GM23338 (cell line): ENCODE data around the gene NKD1. TPM values are rescaled to one million over a fixed set of nuclear protein-coding genes. Genes with fewer than 3 reads are reported as not detected.

Source experiments
- ATAC-seq: fragments of 200-7000 bp; cut with Tn5 transposase; 3 replicates; pipeline ENCODE4 v1.9.1; 2020
- DNase-seq: peaks from one replicate; pipeline ENCODE4 v3.0.0-alpha.2; 2015; ENCODE audit warnings: low spot score
- H2AFZ ChIP-seq: fragments of 200-600 bp; sonication (generic); 2 replicates; pipeline ENCODE4 v1.8.0; 2016; ENCODE audit warnings: antibody characterized with exemption, mild to moderate bottlenecking, moderate library complexity
- H3F3A ChIP-seq: fragments of 200-600 bp; sonication (generic); replicated peaks from 2 replicates; pipeline ENCODE4 v1.8.0; 2017; ENCODE audit warnings: antibody characterized with exemption, mixed run types, low read depth
- H3K27ac ChIP-seq: fragments of 200-600 bp; sonication (generic); 2 replicates; pipeline ENCODE4 v1.6.1; 2016; ENCODE audit warnings: low read depth
- H3K27me3 ChIP-seq: fragments of 200-600 bp; sonication (generic); 2 replicates; pipeline ENCODE4 v1.8.0; 2016; ENCODE audit warnings: mild to moderate bottlenecking, mixed run types, moderate library complexity; ENCODE audit not compliant: insufficient read depth
- H3K36me3 ChIP-seq: fragments of 200-600 bp; sonication (generic); 2 replicates; pipeline ENCODE4 v1.8.0; 2016; ENCODE audit warnings: mild to moderate bottlenecking; ENCODE audit not compliant: insufficient read depth
- H3K4me1 ChIP-seq: fragments of 200-600 bp; sonication (generic); 2 replicates; pipeline ENCODE4 v1.8.0; 2016; ENCODE audit warnings: mild to moderate bottlenecking, moderate library complexity; ENCODE audit not compliant: insufficient read depth
- H3K4me2 ChIP-seq: fragments of 200-600 bp; sonication (generic); 2 replicates; pipeline ENCODE4 v1.7.1; 2017; ENCODE audit warnings: mixed run types
- H3K4me3 ChIP-seq: fragments of 200-600 bp; sonication (generic); 2 replicates; pipeline ENCODE4 v1.6.1; 2016; ENCODE audit warnings: mixed run types
- H3K79me2 ChIP-seq: fragments of 200-600 bp; sonication (generic); replicated peaks from 2 replicates; pipeline ENCODE4 v1.8.0; 2017; ENCODE audit warnings: mild to moderate bottlenecking; ENCODE audit not compliant: insufficient read depth
- H3K9me2 ChIP-seq: fragments of 200-600 bp; sonication (generic); 2 replicates; pipeline ENCODE4 v1.8.0; 2017; ENCODE audit not compliant: insufficient read depth
- H4K20me1 ChIP-seq: fragments of 200-600 bp; sonication (generic); replicated peaks from 2 replicates; pipeline ENCODE4 v1.8.0; 2017; ENCODE audit warnings: mild to moderate bottlenecking; ENCODE audit not compliant: insufficient read depth
- H3K27ac Mint-ChIP-seq: 2 replicates; pipeline ENCODE4 v1.8.0; 2020; ENCODE audit warnings: inconsistent platforms, mild to moderate bottlenecking, moderate library complexity, mixed read lengths
- H3K27me3 Mint-ChIP-seq: 3 replicates; pipeline ENCODE4 v1.8.0; 2022; ENCODE audit warnings: low read depth, mild to moderate bottlenecking, moderate library complexity, mixed read lengths, inconsistent platforms; ENCODE audit not compliant: insufficient read depth, poor library complexity
- H3K36me3 Mint-ChIP-seq: 3 replicates; pipeline ENCODE4 v1.8.0; 2021; ENCODE audit warnings: low read depth, mild to moderate bottlenecking, inconsistent platforms, moderate library complexity, mixed read lengths
- H3K4me1 Mint-ChIP-seq: 3 replicates; pipeline ENCODE4 v1.8.0; 2020; ENCODE audit warnings: mild to moderate bottlenecking, inconsistent platforms, mixed read lengths
- H3K4me3 Mint-ChIP-seq: 3 replicates; pipeline ENCODE4 v1.8.0; 2021; ENCODE audit warnings: moderate library complexity, mild to moderate bottlenecking, inconsistent platforms, mixed read lengths
- H3K9me3 Mint-ChIP-seq: 3 replicates; pipeline ENCODE4 v1.8.0; 2020; ENCODE audit warnings: moderate library complexity, mild to moderate bottlenecking, inconsistent platforms, mixed read lengths
- CREB1 ChIP-seq: fragments of 250-450 bp; sonication (Bioruptor Pico); IDR thresholded peaks from 2 replicates; pipeline ENCODE4 v1.5.0; 2020; ENCODE audit warnings: low read depth, mild to moderate bottlenecking, moderate library complexity
- ETS1 ChIP-seq: IDR thresholded peaks from 2 replicates; pipeline ENCODE4 v1.6.1; 2016; ENCODE audit warnings: antibody characterized with exemption
- EZH2phosphoT487 ChIP-seq: fragments of 200-600 bp; sonication (generic); IDR thresholded peaks from one replicate; pipeline ENCODE4 v1.8.1; 2018; ENCODE audit warnings: antibody characterized with exemption; ENCODE audit not compliant: unreplicated experiment
- JUNB ChIP-seq: IDR thresholded peaks from one replicate; pipeline ENCODE4 v1.6.1; 2016; ENCODE audit warnings: antibody characterized with exemption; ENCODE audit not compliant: unreplicated experiment
- NANOG ChIP-seq: IDR thresholded peaks from 2 replicates; pipeline ENCODE4 v1.6.1; 2016; ENCODE audit warnings: antibody characterized with exemption, borderline replicate concordance
- STAT1 ChIP-seq: IDR thresholded peaks from one replicate; pipeline ENCODE4 v1.6.1; 2016; ENCODE audit warnings: antibody characterized with exemption; ENCODE audit not compliant: unreplicated experiment
- ZNF114 ChIP-seq: fragments of 250-450 bp; sonication (Bioruptor Pico); IDR thresholded peaks from 2 replicates; pipeline ENCODE4 v1.5.0; 2020; ENCODE audit warnings: mild to moderate bottlenecking, moderate library complexity
- ZNF462 ChIP-seq: fragments of 250-450 bp; sonication (Bioruptor Pico); IDR thresholded peaks from 2 replicates; pipeline ENCODE4 v1.5.0; 2020; ENCODE audit warnings: mild to moderate bottlenecking, moderate library complexity
- polyA plus RNA-seq: library from polyadenylated mRNA; unstranded; fragments of >200 nt; fragmentation: Nextera tagmentation; extraction: Ambion mirVana; gene quantifications from 2 replicates; pipeline ENCODE4 v1.2.1, GENCODE V29; 2016
- total RNA-seq: library from RNA; depleted of rRNA; stranded (reverse); fragments of >200 nt; shearing (Covaris generic); gene quantifications from 2 replicates; pipeline ENCODE4 v1.2.3, GENCODE V29; 2014

Gene NKD1
- total and polyA plus RNA-seq, 2 experiments from 2014 or later: 2.1 to 2.3 TPM

GRCh38 chr16:50620646-50621451 lies 72.7 kb downstream of the NKD1 start (continued):
- TF ChIP-seq ETS1 (no peak), JUNB (no peak), NANOG (no peak), STAT1 (no peak), ZNF462 (CRISPR knock-in tag) (no peak), CREB1 (CRISPR knock-in tag) (no peak), EZH2phosphoT487 (no peak)

GRCh38 chr16:50621452-50621792 lies 73.2 kb downstream of the NKD1 start:
- H3K36me3 Mint-ChIP-seq: peaks cover 2% of the 10 kb centered on the region; the same call in 1 of the 3 replicates
- ATAC-seq: no peak
- no peak overlapping the region for H3K27ac Mint-ChIP-seq
- peaks cover 14% of the 10 kb centered on the region for H3K27me3 Mint-ChIP-seq
- Histone ChIP-seq H2AFZ (no peak overlapping the region), H3F3A (no peaks in the 10 kb centered on the region), H3K4me2 (no peak overlapping the region), H3K27ac (no peak overlapping the region), H3K9me2 (no peaks in the 10 kb centered on the region), H4K20me1 (no peaks in the 10 kb centered on the region), H3K27me3 (no peaks in the 10 kb centered on the region), H3K4me3 (no peak overlapping the region), H3K4me1 (peaks cover 3% of the 10 kb centered on the region), H3K36me3 (no peaks in the 10 kb centered on the region), H3K79me2 (no peaks in the 10 kb centered on the region)
- H3K4me3 Mint-ChIP-seq: no peak overlapping the region
- no peak for DNase-seq
- peaks cover 20% of the 10 kb centered on the region for H3K4me1 Mint-ChIP-seq
- no peaks in the 10 kb centered on the region for H3K9me3 Mint-ChIP-seq
- TF ChIP-seq ZNF114 (no peak), NANOG (no peak), ZNF462 (CRISPR knock-in tag) (no peak), EZH2phosphoT487 (no peak)
